PFSK-1 (cell line): ENCODE measurements around the gene PRIMA1.

Source experiments
- POLR2AphosphoS5 ChIP-seq: IDR thresholded peaks from 2 replicates; pipeline ENCODE4 v1.6.1; 2012; ENCODE audit warnings: low read depth, mild to moderate bottlenecking, control low read depth, low read length, moderate library complexity
- SIN3A ChIP-seq: IDR thresholded peaks from 2 replicates; pipeline ENCODE4 v1.6.1; 2012; ENCODE audit warnings: mild to moderate bottlenecking, low read length, moderate library complexity, borderline replicate concordance; ENCODE audit not compliant: insufficient read depth
- TAF1 ChIP-seq: IDR thresholded peaks from 2 replicates; pipeline ENCODE4 v1.6.1; 2012; ENCODE audit warnings: low read length, control low read depth, borderline replicate concordance; ENCODE audit not compliant: insufficient read depth

DNA sequence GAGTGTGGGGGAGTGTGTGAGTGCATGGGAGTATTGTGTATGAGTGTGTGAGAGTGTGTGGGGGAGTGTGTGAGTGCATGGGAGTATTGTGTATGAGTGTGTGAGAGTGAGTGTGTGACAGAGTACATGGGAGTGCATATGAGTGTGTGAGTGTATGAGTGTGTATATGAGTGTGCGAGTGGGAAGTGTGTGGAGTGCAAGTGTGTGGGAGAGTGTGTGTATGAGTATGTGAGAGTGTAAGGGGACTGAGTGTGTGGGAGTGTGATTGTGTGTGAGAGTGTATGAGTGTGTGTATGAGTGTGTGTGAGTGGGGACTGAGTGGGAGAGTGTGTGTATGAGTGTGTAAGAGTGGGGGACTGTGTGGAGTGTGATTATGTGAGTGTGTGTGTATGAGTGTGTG is 40.7 kb downstream of the PRIMA1 start:
- TF ChIP-seq SIN3A (no peak), POLR2AphosphoS5 (no peak), TAF1 (no peak)
